Measurements from ENCODE around the gene DCLK2.

DCLK2 gene

DNA sequence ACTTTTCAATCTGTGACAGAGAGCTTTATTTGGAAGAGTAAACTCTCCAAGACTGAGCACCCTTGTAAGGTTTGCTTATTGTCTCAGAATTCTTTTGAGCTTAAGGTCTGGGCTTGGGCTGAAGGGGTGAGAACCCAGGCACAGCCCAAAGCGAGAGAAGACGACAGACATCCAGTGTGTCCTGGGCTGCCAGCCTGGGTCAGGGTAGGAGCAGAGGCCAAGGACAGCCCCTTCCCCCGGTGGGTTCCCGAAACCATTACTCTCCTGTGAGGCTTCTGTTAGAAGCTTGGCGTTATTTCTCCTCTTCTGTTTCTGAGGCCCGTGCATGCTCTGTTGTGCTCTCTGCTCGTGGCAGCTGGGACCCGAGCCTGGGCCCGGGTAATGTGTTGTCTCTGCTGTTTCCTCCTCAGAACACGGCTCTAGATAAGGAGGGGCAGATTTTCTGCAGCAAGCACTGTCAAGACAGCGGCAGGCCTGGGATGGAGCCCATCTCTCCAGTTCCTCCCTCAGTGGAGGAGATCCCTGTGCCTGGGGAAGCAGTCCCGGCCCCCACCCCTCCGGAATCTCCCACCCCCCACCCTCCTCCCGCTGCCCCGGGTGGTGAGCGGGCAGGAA lies 177.5 kb downstream of the DCLK2 start:
- Mint-ChIP-seq H3K4me1 (no peaks in the 10 kb centered on the region), H3K9me3 (no peaks in the 10 kb centered on the region), H3K4me3 (no peak overlapping the region), H3K27ac (no peak overlapping the region), H3K36me3 (peaks cover 11% of the 10 kb centered on the region)
- ATAC-seq, result no peak
- DNase-seq (ENCODE audit: low spot score in 2 of 2), result no peak

DNA sequence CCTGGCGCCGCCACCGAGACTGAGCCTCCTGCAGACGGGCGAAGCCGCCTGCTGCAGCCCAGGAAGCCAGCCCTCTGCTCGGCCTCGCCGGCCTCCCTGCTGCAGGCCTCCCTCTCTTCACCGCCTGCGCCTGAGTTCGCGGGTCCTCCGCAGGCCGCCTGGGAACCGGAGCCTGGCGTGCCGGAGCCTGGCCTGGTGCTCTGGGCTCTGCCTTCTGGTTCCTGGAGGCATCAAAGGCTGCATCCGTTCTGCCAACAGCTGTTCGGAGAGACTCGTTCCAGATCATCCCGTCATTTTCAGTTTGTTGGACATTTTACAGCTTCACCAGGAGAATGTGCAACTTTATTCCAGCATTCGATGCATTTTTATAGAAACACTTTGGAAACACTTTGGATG lies 178.0 kb downstream of the DCLK2 start:
- Mint-ChIP-seq H3K36me3 (peaks cover 11% of the 10 kb centered on the region), H3K4me1 (no peaks in the 10 kb centered on the region), H3K4me3 (no peak overlapping the region), H3K9me3 (no peaks in the 10 kb centered on the region), H3K27ac (no peak overlapping the region)
- ATAC-seq (no peak), DNase-seq (ENCODE audit: low spot score in 2 of 2) (no peak)

DNA sequence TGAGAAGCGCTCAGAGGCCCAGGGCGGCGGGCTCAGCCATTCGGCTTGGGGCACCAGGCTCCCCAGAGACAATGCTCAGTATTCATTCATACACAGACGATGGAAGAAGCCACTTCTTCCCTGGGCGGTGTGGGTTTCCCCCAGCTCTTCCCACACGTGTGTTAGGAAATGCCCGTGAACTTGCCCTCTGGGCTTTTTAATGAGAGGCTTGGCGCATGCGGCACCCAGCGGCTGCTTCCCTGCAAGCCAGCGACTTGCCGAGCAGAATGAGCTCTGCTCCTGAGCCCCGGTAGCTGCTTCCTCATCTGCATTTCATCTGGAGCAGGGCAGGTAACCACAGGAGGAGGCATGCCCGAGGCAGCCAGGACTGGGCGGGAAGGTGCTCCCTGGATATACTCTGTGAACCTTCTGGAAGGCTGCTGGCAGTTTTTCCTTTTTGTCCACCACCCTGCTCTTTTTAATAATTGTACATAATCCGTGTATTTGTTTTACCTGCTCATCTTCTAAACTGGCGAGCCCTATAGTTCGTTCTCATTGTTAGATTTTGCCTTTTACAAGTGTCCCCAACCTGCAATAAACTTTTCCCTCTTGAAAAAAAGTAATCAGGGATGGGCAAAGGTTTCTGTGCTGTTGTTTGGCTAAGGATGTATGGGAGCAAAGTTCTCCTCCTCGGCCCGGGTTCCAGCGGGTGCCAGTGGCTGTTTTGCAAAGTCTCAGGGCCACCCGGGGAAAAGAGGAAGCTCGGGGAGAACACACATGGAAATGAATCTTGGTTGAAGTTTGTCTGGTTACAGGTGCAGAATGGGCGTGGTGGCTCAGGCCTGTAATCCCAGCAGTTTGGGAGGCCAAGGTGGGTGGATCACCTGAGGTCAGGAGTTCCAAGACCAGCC lies 178.8 kb downstream of the DCLK2 start:
- H3K4me1 Mint-ChIP-seq, result no peaks in the 10 kb centered on the region
- DNase-seq (ENCODE audit: low spot score in 2 of 2), result no peak
- H3K36me3 Mint-ChIP-seq, result peaks cover 5% of the 10 kb centered on the region
- no peaks in the 10 kb centered on the region for H3K9me3 Mint-ChIP-seq
- ATAC-seq, result no peak
- H3K4me3 Mint-ChIP-seq, result no peak overlapping the region
- H3K27ac Mint-ChIP-seq, result no peak overlapping the region

DNA sequence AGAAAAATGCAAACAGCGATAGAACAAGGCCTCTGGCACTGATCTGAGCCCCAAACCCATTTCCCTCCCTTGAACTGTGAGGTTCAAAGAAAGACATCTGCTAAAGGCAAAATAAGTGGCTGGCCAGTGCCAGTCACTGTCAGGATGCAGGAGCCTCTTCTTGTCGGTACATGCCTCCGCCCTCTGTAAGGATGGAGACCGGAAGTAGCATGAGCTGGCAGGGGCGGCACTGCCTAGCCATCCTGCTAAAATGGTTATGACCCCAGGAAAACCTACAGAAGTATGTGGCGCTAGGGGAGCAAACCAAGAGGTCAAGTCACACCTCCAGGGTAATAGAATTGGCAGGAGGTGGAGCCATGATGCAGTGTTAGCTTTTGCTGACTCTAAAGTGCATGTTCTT lies 180.3 kb downstream of the DCLK2 start:
- peaks cover 13% of the 10 kb centered on the region for H3K36me3 Mint-ChIP-seq
- no peak overlapping the region for H3K4me3 Mint-ChIP-seq
- no peak for ATAC-seq
- no peak for DNase-seq (ENCODE audit: low spot score in 2 of 2)
- no peaks in the 10 kb centered on the region for H3K9me3 Mint-ChIP-seq
- no peak overlapping the region for H3K27ac Mint-ChIP-seq
- H3K4me1 Mint-ChIP-seq, result no peaks in the 10 kb centered on the region

DNA sequence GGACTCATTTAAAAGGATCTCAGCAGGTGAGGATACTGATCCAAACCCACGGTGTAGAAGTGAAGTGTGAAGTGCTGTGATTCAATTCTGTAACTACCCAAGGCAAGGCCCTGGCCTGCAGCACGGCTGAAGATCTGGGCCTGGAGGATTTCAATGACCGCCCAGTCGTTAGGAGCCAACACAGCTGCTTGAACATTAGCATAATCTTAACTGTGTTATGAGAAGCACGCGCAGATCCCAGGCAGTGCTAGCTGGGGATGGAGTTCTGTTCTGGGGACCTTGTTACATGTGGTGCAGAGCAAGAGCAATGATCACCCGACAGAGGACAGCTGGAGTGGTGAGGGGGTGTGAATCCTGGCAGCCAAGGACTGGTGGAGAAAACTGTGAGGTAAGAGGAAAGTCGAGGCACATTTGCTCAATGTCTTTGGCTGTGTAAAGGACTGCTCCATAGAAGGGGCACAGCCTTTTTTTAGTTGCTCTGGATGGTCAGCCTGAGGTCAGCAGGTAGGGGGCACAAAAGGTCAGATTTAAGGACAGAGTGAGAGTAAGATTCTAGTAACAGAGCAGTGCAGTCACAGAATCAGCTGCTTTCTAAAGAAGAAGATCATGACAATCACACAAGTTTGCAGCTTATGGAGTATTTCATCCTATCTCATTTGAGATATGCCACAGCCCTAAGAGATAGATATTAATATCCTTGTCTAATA lies 181.8 kb downstream of the DCLK2 start:
- H3K4me3 Mint-ChIP-seq, result no peak overlapping the region
- no peaks in the 10 kb centered on the region for H3K9me3 Mint-ChIP-seq
- H3K36me3 Mint-ChIP-seq, result peaks cover 23% of the 10 kb centered on the region
- ATAC-seq, result no peak
- DNase-seq (ENCODE audit: low spot score in 2 of 2), result no peak
- peak overlapping the region; percentile 61 for H3K27ac Mint-ChIP-seq
- no peaks in the 10 kb centered on the region for H3K4me1 Mint-ChIP-seq

DNA sequence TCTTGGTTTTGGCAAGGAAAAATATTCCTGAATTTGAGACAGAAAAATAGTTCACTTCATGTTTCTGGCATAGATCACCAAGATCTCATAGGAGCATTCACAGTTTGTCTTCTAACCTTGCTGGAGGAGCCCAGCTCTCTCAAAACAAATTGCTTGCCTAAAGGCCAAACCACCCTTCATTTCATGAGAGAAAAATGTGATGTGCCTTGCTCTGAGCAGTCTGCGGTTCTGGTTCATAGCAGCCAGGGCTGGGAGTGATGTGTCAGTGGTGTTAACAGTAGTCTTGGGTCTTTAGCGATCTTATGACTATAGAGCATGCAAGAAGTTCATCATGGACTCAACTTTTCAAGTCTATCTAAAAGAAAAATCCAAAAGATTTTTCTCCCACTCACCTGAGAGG lies 183.3 kb downstream of the DCLK2 start:
- Mint-ChIP-seq H3K9me3 (no peaks in the 10 kb centered on the region), H3K27ac (peak overlapping the region; percentile 45), H3K4me1 (peaks cover 4% of the 10 kb centered on the region), H3K36me3 (peaks cover 39% of the 10 kb centered on the region), H3K4me3 (no peak overlapping the region)
- DNase-seq (ENCODE audit: low spot score in 2 of 2) (no peak), ATAC-seq (no peak)

DNA sequence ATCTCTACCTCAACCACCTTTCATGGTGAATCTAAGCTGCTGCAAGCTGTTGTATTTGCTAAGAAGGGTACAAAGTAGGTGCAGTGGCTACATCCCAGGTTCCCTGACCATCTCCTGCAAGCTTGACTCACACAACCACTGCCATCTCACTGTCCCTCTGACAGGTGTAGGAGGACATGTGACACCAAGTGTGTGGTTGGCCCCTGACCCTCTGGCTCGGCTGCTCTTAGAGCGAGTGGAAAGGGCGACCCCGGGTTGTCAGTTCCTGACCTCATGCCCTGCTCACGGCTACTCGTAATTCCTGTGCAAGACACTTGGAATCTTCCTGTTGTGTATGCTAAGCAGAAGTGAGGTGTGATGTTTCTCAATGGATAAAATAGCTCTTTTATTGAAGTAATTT lies 184.4 kb downstream of the DCLK2 start:
- no peak overlapping the region for H3K27ac Mint-ChIP-seq

DNA sequence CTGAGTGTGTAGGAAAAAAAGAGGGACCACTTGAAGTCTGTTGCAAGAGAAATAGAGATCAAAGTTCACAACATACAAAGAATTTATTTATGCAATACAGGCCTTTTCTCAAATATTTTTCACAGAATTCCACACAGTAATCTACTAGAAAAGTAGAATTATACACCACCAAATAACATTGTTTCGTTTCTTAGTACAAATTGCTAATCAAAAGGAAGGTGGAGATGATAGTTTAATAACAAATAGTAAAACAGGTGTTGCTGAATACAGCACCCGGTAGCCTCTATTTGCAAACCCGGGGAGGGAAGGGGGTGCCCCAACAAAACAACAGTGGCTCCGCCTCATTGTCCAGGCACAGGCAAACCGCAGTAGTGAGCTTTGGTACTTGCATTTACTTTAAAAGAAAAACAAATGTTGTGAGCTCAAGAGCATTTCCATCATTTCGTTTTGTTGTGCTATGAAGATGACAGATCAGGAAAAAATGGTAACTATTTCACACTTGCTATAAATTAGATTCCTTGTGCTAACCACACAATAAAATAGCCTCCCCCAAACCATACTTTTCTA lies 186.4 kb downstream of the DCLK2 start:
- ATAC-seq (no peak), DNase-seq (ENCODE audit: low spot score in 2 of 2) (no peak)
- Mint-ChIP-seq H3K4me3 (no peak overlapping the region), H3K9me3 (no peaks in the 10 kb centered on the region), H3K27ac (no peak overlapping the region), H3K36me3 (peaks cover 45% of the 10 kb centered on the region), H3K4me1 (peaks cover 22% of the 10 kb centered on the region)

More for the DNA sequence above, 184.4 kb downstream of the DCLK2 start:
- H3K36me3 Mint-ChIP-seq, result peaks cover 41% of the 10 kb centered on the region
- no peak overlapping the region for H3K4me3 Mint-ChIP-seq
- no peaks in the 10 kb centered on the region for H3K9me3 Mint-ChIP-seq
- DNase-seq (ENCODE audit: low spot score in 2 of 2) (no peak), ATAC-seq (no peak)
- peaks cover 11% of the 10 kb centered on the region for H3K4me1 Mint-ChIP-seq

DNA sequence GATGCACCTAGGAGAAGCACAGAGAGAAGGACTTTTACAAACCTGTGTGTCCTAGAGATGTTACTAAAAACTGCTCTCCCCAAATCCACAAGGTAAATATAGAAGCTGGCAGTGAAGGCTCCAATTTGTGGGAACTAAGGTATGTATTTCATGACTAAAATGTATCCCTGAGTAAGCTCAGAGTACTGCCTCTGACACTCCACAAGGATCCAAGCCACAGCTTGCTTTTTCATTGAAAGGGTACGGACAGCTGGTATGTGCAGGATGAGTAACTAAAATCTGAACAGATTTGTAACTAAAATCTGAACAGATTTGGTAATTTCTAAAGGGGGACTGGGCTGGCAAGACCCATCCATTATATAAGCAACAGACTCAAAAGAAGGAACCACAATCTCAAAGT lies 187.6 kb downstream of the DCLK2 start:
- Mint-ChIP-seq H3K36me3 (peaks cover 43% of the 10 kb centered on the region), H3K9me3 (no peaks in the 10 kb centered on the region), H3K4me1 (peaks cover 22% of the 10 kb centered on the region), H3K4me3 (no peak overlapping the region), H3K27ac (no peak overlapping the region)
- no peak for ATAC-seq
- no peak for DNase-seq (ENCODE audit: low spot score in 2 of 2)

DNA sequence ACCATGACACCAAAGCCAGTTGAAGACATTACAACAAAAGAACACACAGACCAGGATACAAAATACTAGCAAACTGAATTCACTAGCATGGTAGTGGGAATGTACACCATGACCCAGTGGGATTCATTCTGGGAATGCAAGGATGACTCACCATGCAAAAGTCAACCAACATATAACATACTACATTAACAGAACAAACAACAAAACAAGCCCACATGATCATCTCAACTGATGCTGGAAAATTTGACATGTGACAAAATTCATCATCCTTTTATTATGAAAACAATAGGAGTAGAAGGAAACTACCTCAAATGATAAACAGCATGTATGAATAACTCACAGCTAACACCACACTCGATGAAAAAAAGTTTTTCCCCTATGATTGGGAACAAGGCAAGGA lies 190.2 kb downstream of the DCLK2 start:
- Mint-ChIP-seq H3K36me3 (peaks cover 35% of the 10 kb centered on the region), H3K27ac (no peak overlapping the region), H3K9me3 (no peaks in the 10 kb centered on the region), H3K4me1 (peaks cover 25% of the 10 kb centered on the region), H3K4me3 (no peak overlapping the region)
- DNase-seq (ENCODE audit: low spot score in 2 of 2), result no peak
- no peak for ATAC-seq

DNA sequence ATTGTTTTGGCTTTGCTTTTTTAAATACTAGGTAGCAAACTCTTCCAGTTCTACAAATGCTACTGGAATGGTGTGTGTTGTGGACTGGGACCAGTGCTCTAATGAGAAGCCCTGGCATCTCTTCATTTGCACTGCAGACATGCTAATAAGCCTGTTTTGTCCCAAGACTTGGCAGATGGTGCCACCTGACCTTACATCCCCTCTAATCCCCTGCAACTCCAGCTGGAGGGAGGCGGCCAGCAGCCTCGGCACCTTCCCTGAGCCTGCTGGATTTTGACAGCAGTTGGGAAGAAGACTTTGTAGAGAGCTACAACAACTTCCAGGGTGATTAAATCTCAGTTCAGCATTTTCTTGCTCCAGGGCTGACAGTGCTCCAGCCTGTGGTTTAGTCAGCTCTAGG lies 200.0 kb downstream of the DCLK2 start:
- ATAC-seq (no peak), DNase-seq (ENCODE audit: low spot score in 2 of 2) (no peak)
- Mint-ChIP-seq H3K9me3 (no peaks in the 10 kb centered on the region), H3K27ac (no peak overlapping the region), H3K4me3 (no peak overlapping the region), H3K36me3 (peaks cover 60% of the 10 kb centered on the region), H3K4me1 (peaks cover 12% of the 10 kb centered on the region)

DNA sequence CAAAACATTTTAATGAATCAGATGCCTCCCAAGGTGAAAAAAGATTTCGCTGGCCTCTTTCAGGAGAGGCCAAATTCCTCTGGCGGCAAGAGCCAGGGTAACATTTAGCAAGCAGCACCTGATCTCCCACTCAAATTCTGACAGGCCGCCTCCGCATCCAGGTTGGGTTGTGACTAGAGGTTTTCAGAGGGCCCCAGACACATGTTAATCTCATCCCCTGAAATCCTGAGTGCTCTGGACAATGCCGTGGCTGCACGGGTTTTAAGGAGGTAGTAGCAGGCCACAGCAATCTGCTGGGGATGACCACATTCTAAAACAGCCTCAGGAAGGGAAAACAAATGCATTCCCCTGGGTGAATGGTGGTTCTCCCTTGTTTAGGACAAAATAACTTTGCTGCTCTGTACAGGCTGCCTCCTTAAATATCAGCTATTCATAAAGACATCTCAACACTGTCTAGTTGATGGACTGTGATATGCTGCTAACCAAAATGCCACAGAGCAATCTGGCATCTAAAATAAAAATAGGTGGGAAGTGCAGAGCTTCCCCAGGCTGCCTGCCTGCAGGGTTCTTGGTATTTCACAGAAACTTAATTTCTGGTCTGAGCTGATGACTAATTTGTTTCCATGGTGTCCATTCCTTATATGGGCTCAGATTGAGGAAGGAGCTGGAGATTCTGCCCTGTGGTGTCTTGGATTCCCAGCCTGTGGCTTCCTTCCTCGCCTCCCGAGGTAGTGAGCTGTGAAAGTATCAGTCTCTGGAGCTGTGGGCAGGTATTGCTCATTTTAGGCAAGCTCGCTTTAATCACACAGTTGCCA lies 202.0 kb downstream of the DCLK2 start:
- H3K4me3 Mint-ChIP-seq, result no peak overlapping the region
- H3K27ac Mint-ChIP-seq, result no peak overlapping the region
- no peak for ATAC-seq
- H3K9me3 Mint-ChIP-seq, result no peaks in the 10 kb centered on the region
- no peak for DNase-seq (ENCODE audit: low spot score in 2 of 2)
- H3K36me3 Mint-ChIP-seq, result peaks cover 68% of the 10 kb centered on the region
- no peaks in the 10 kb centered on the region for H3K4me1 Mint-ChIP-seq

DNA sequence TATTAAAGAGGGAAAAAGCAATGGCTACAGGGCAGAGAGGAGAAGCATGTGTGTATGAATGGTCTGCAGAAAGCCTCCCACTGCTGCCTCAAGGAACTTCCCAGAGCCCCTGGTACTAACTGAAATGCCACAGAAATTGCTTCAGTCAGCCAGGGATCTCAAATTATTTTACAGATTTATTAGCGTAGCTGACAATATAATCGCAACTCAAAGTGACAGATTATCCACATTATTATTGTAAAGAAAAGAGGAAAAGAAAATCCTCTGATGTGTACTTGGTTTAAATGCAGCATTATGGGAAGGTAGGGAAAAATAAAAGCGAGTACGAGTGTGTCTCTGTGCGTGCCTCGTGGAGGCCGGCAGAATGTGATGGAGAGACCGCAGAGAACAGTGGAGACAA lies 202.7 kb downstream of the DCLK2 start:
- no peaks in the 10 kb centered on the region for H3K4me1 Mint-ChIP-seq
- no peak overlapping the region for H3K4me3 Mint-ChIP-seq
- peaks cover 75% of the 10 kb centered on the region for H3K36me3 Mint-ChIP-seq
- no peak for ATAC-seq
- no peaks in the 10 kb centered on the region for H3K9me3 Mint-ChIP-seq
- DNase-seq (ENCODE audit: low spot score in 2 of 2), result no peak
- H3K27ac Mint-ChIP-seq, result no peak overlapping the region

DNA sequence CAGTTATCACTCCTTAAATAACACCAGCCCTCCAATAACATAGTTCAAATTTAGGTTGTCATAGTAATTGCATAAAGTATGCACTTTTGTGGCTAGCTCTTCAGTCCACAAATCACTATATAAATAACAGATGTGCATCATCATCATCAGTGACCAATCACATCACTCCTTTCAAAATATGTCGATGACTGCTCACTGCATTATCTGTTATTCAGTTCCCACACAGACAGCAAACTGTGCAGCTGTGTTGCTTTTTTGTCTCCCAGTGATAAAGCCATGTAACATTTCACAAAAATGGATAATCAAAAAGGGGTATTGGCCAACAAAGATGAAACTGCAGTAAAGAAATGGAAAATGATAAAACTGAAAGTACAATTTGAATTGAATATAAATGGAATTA lies 205.4 kb downstream of the DCLK2 start:
- peak; percentile 31 for ATAC-seq
- Mint-ChIP-seq H3K4me1 (no peaks in the 10 kb centered on the region), H3K9me3 (no peaks in the 10 kb centered on the region), H3K27ac (peak overlapping the region; percentile 23), H3K4me3 (no peak overlapping the region), H3K36me3 (peaks cover 66% of the 10 kb centered on the region)
- DNase-seq (ENCODE audit: low spot score in 2 of 2), result no peak

DNA sequence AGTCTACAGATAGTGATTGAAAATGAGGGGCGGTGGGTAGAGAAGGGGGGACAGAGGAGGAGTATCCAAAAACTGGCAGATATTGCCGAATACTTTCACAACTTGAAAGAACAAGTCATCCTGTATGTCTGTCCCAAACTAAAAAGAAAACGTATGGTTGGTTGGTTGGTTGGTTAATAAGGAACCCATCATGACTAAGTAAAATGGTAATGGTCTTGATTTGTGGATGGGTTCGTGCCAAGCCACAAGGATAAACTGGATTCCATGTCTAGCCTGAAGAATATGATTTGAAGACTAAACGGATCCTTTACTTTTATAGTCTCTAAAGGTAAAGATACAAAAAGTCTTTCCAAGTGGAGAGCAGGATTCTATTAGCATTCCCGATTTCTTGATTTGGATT lies 208.4 kb downstream of the DCLK2 start:
- peaks cover 36% of the 10 kb centered on the region for H3K36me3 Mint-ChIP-seq
- ATAC-seq (no peak), DNase-seq (ENCODE audit: low spot score in 2 of 2) (no peak)
- no peak overlapping the region for H3K27ac Mint-ChIP-seq
- no peaks in the 10 kb centered on the region for H3K4me1 Mint-ChIP-seq
- H3K9me3 Mint-ChIP-seq, result no peaks in the 10 kb centered on the region
- H3K4me3 Mint-ChIP-seq, result no peak overlapping the region
